DOHH2 (cell line): ENCODE measurements around the gene SARS1.

Experiments used
- H3F3A ChIP-seq: fragments of 200-600 bp; sonication (generic), shearing (Covaris generic); 2 replicates; pipeline ENCODE4 v1.6.0; 2016; ENCODE audit warnings: antibody characterized with exemption, mild to moderate bottlenecking; ENCODE audit not compliant: control insufficient read depth, insufficient read depth
- H3K27ac ChIP-seq: fragments of 200-600 bp; sonication (generic); 2 replicates; pipeline ENCODE4 v1.5.1; 2014; ENCODE audit warnings: low read depth, mild to moderate bottlenecking, low read length, moderate library complexity
- H3K27me3 ChIP-seq: fragments of 200-600 bp; sonication (generic); 2 replicates; pipeline ENCODE4 v1.6.1; 2014; ENCODE audit warnings: mild to moderate bottlenecking, low read length, mixed read lengths; ENCODE audit not compliant: control insufficient read depth
- H3K36me3 ChIP-seq: fragments of 200-600 bp; sonication (generic); 2 replicates; pipeline ENCODE4 v1.6.1; 2014; ENCODE audit warnings: mild to moderate bottlenecking, low read length, moderate library complexity, mixed read lengths; ENCODE audit not compliant: control insufficient read depth
- H3K4me1 ChIP-seq: fragments of 200-600 bp; sonication (generic); 2 replicates; pipeline ENCODE4 v1.6.1; 2014; ENCODE audit warnings: mild to moderate bottlenecking, low read length, mixed read lengths; ENCODE audit not compliant: control insufficient read depth
- H3K4me2 ChIP-seq: fragments of 200-600 bp; sonication (generic); 2 replicates; pipeline ENCODE4 v1.6.0; 2014; ENCODE audit warnings: mild to moderate bottlenecking, low read length, moderate library complexity
- H3K4me3 ChIP-seq: fragments of 200-600 bp; sonication (generic); 2 replicates; pipeline ENCODE4 v1.5.1; 2014; ENCODE audit warnings: mild to moderate bottlenecking, low read length, mixed read lengths
- H3K79me2 ChIP-seq: fragments of 200-600 bp; sonication (generic); 2 replicates; pipeline ENCODE4 v1.6.1; 2014; ENCODE audit warnings: mild to moderate bottlenecking, low read length, mixed read lengths; ENCODE audit not compliant: control insufficient read depth
- H3K9me2 ChIP-seq: fragments of 200-600 bp; sonication (generic); replicated peaks from 2 replicates; pipeline ENCODE4 v1.6.1; 2014; ENCODE audit warnings: mild to moderate bottlenecking, low read length, mixed read lengths; ENCODE audit not compliant: control insufficient read depth
- H3K9me3 ChIP-seq: fragments of 200-600 bp; sonication (generic); 2 replicates; pipeline ENCODE4 v1.6.1; 2014; ENCODE audit warnings: antibody characterized with exemption, low read length, mixed read lengths; ENCODE audit not compliant: control insufficient read depth, insufficient read depth
- H4K20me1 ChIP-seq: fragments of 200-600 bp; sonication (generic); 2 replicates; pipeline ENCODE4 v1.6.0; 2014; ENCODE audit warnings: low read depth, mild to moderate bottlenecking, antibody characterized with exemption, low read length, moderate library complexity; ENCODE audit not compliant: control insufficient read depth, insufficient read depth
- EZH2phosphoT487 ChIP-seq: fragments of 200-600 bp; sonication (generic); IDR thresholded peaks from 2 replicates; pipeline ENCODE4 v1.6.1; 2017; ENCODE audit warnings: borderline replicate concordance, mild to moderate bottlenecking, antibody characterized with exemption, low read length, moderate library complexity, mixed read lengths
- TF ChIP-seq, protein P1 (sequence below): fragments of 200-600 bp; sonication (generic); IDR thresholded peaks from one replicate; pipeline ENCODE4 v1.5.1; 2014; ENCODE audit warnings: antibody characterized with exemption, mild to moderate bottlenecking, low read depth, low read length; ENCODE audit not compliant: poor library complexity, severe bottlenecking

Gene SARS1

DNA sequence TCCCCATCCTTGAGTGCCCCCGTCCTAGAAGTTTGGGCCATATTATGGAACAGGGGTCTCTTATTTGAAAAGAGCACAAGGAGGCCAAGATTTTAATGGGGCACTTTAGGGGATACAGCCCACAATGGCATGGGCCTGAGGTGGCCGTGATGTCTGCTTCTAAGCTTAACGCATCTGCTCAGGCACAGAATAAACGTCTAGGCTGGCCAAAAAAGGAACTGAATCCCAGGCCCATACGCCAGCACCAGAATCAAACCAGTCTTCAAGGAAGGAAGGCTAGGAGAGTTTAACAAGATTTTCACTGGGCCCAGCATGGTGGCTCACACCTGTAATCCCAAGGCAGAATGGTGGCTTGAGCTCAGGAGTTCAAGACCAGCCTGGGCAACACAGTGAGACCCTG lies 9.2 kb upstream of the SARS1 start:
- TF ChIP-seq EZH2phosphoT487 = no peak
- TF ChIP-seq, protein P1, sequence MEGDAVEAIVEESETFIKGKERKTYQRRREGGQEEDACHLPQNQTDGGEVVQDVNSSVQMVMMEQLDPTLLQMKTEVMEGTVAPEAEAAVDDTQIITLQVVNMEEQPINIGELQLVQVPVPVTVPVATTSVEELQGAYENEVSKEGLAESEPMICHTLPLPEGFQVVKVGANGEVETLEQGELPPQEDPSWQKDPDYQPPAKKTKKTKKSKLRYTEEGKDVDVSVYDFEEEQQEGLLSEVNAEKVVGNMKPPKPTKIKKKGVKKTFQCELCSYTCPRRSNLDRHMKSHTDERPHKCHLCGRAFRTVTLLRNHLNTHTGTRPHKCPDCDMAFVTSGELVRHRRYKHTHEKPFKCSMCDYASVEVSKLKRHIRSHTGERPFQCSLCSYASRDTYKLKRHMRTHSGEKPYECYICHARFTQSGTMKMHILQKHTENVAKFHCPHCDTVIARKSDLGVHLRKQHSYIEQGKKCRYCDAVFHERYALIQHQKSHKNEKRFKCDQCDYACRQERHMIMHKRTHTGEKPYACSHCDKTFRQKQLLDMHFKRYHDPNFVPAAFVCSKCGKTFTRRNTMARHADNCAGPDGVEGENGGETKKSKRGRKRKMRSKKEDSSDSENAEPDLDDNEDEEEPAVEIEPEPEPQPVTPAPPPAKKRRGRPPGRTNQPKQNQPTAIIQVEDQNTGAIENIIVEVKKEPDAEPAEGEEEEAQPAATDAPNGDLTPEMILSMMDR = no peak
- Histone ChIP-seq H3K36me3 (no peaks in the 10 kb centered on the region), H3K4me3 (no peak overlapping the region)

DNA sequence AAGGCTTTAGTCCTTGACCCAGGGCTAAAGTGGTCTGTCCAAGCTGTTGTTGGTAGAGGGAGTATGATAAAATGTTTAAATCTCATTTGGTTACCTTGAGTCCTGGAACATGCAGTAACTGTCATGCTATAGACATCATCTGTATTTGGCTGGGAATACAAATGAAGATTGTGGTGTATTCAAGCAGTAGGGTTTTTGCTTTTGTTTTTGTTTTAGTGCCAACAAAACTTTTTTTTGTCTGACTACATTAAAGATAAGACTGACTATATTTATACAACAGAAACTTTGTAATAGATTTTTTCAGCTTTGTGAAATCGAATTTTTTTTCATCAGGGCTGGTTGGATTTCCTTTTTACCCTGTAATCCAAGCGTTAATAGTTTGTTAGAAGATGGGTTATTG lies 7.4 kb upstream of the SARS1 start:
- H3K79me2 ChIP-seq = no peaks in the 10 kb centered on the region
- H3K4me3 ChIP-seq = no peak overlapping the region
- no peak overlapping the region for H3K4me2 ChIP-seq
- TF ChIP-seq, protein P1 = no peak
- no peak for TF ChIP-seq EZH2phosphoT487
- no peaks in the 10 kb centered on the region for H4K20me1 ChIP-seq
- no peaks in the 10 kb centered on the region for H3F3A ChIP-seq
- no peaks in the 10 kb centered on the region for H3K36me3 ChIP-seq
- no peak overlapping the region for H3K27ac ChIP-seq
- H3K9me3 ChIP-seq = no peaks in the 10 kb centered on the region
- no peaks in the 10 kb centered on the region for H3K27me3 ChIP-seq
- no peaks in the 10 kb centered on the region for H3K9me2 ChIP-seq
- peaks cover 6% of the 10 kb centered on the region for H3K4me1 ChIP-seq

More for the DNA sequence above, 9.2 kb upstream of the SARS1 start:
- Histone ChIP-seq H3K4me2 (no peak overlapping the region), H3K27ac (no peak overlapping the region), H3F3A (no peaks in the 10 kb centered on the region), H3K79me2 (no peaks in the 10 kb centered on the region), H3K27me3 (peaks cover 7% of the 10 kb centered on the region; the same call in 1 of the 2 replicates), H4K20me1 (no peaks in the 10 kb centered on the region), H3K9me2 (no peaks in the 10 kb centered on the region), H3K4me1 (0 out of 2 replicates have a peak, but pooled peaks cover 3% of the 10 kb centered on the region), H3K9me3 (no peaks in the 10 kb centered on the region)

DNA sequence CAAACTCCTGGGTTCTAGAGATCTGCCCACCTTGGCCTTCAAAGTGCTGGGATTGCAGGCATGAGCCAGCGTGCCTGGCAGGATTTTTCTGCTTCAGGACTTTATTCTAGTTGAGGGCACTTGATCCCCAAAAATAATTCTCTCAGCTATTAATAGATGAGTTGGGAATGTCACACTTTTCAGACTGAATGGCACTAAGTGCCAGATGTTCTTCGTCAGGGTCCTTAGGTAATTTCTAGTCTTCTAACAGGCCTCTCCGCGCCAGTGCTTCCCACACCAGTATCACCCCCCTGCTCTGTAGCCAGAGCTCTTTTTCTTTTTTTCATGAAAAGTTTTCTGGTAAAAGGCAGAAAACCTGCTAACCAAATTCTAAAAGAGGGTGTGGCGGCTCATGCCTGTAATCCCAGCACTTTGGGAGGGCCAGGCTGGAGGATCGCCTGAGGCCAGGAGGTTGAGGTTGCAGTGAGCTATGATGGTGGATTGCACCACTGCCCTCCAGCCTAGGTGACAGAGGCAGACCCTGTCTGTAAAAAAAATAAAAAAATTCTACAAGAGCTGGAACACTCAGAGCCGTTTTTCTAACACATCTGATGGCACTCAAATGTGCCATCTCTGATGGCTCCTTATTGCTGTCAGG lies 6.1 kb upstream of the SARS1 start:
- H3K4me2 ChIP-seq = no peak overlapping the region

More for the DNA sequence above, 6.1 kb upstream of the SARS1 start:
- Histone ChIP-seq H3K36me3 (no peaks in the 10 kb centered on the region), H3K9me3 (no peaks in the 10 kb centered on the region), H3K4me1 (peaks cover 6% of the 10 kb centered on the region), H3F3A (no peaks in the 10 kb centered on the region), H3K27me3 (no peaks in the 10 kb centered on the region), H3K27ac (no peak overlapping the region), H3K79me2 (no peaks in the 10 kb centered on the region), H4K20me1 (no peaks in the 10 kb centered on the region), H3K9me2 (no peaks in the 10 kb centered on the region), H3K4me3 (no peak overlapping the region)
- TF ChIP-seq EZH2phosphoT487 = no peak
- TF ChIP-seq, protein P1 = no peak
